Measurements from ENCODE around the gene TRIP6. TPM values are rescaled to one million over a fixed set of nuclear protein-coding genes. Genes with fewer than 3 reads are reported as not detected.

TRIP6 gene
- total RNA-seq, 2 donors from 2014 or later = 107 to 114 TPM

DNA sequence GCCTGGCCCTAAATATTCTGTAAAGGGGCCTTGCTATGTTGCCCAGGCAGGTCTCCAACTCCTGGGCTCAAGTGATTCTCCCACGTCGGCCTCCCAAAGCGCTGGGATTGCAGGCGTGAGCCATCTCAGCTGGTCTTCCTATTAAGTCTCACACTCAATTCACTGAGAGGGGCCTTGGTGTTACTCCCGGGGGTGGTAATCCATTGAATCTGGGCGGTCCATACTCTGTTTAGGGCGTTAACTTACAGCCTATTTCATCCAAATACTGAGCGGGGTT is 7.1 kb downstream of the TRIP6 start:
- peak; percentile 79 for DNase-seq
- Histone ChIP-seq H3K36me3 (ENCODE audit: control insufficient read depth, insufficient read depth, low read length) (peaks cover 67% of the 10 kb centered on the region), H3K4me1 (ENCODE audit: control insufficient read depth, insufficient read depth, low read length) (peaks cover 5% of the 10 kb centered on the region), H3K27me3 (ENCODE audit: control insufficient read depth, insufficient read depth, low read length, poor library complexity, severe bottlenecking) (no peaks in the 10 kb centered on the region), H3K27ac (ENCODE audit: low read depth, low read length) (peak overlapping the region; percentile 91), H3K9me3 (ENCODE audit: control insufficient read depth, low read length) (no peaks in the 10 kb centered on the region), H3K9ac (ENCODE audit: extremely low read depth, low read length, poor library complexity, severe bottlenecking) (peak overlapping the region; percentile 92), H3K4me3 (ENCODE audit: low read length) (peak overlapping the region; percentile 100)
- 73 to 89% methylated on average over 8 of the region's 8 CpGs for WGBS, 2 experiments (ENCODE audit: insufficient coverage in 1 of 2, insufficient read length in 1 of 2)
- Mint-ChIP-seq H3K27ac (peak overlapping the region; percentile 98), H3K4me3 (peak overlapping the region; percentile 99), H3K27me3 (ENCODE audit: insufficient read depth) (no peaks in the 10 kb centered on the region), H3K4me1 (peaks cover 16% of the 10 kb centered on the region), H3K36me3 (ENCODE audit: low read depth) (peaks cover 74% of the 10 kb centered on the region), H3K9me3 (no peaks in the 10 kb centered on the region)
- TF ChIP-seq, protein P1, sequence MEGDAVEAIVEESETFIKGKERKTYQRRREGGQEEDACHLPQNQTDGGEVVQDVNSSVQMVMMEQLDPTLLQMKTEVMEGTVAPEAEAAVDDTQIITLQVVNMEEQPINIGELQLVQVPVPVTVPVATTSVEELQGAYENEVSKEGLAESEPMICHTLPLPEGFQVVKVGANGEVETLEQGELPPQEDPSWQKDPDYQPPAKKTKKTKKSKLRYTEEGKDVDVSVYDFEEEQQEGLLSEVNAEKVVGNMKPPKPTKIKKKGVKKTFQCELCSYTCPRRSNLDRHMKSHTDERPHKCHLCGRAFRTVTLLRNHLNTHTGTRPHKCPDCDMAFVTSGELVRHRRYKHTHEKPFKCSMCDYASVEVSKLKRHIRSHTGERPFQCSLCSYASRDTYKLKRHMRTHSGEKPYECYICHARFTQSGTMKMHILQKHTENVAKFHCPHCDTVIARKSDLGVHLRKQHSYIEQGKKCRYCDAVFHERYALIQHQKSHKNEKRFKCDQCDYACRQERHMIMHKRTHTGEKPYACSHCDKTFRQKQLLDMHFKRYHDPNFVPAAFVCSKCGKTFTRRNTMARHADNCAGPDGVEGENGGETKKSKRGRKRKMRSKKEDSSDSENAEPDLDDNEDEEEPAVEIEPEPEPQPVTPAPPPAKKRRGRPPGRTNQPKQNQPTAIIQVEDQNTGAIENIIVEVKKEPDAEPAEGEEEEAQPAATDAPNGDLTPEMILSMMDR (conservative IDR thresholded peaks at IDR 0.05) = no peak

DNA sequence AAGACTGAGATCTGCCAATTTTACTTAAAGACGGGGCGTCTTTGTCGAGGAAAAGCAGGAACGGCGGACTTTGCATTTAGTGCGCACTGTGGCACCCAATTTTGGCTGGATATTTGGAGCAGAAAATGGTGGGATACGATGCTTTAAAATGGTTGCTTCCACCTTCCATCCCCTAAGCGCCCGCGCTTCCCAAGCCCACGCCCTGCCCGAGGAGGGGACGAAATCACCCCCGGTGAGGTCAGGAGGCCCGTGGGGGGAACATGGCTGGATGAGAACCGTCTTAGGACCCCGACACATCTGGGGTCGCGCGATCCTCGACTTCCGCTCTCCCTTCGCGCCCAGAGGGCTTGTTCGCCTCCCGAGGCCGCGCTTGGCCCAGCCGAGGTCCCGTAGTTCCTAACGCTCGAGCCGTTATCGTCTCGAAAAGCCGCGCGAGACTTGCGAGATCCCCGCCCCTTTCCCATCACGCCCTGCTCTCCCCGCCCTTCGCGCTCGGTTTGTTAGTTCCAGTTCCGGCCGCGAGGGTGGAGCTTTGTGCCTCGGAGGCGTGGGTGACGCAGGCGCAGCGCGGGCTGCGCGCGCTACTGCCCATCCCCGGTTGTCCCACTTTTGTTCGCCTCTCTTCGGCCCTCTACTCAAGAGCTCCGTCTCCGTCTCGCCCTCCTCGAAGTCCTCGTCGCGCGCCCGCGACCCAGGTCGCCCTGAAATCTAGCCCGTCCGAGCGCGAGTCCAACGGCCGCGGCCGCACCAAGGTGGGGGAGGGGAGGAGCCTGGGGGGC is 7.6 kb downstream of the TRIP6 start, which contains the start of gene SRRT:
Gene SRRT (plus strand): TSS at position 527 of the 779 bp plus-strand sequence. CDS start 488 bp downstream, outside the sequence.
- H3K27ac Mint-ChIP-seq = peak within 1 kb of the TSS; percentile 98
- peak within 1 kb of the TSS; percentile 100 for H3K4me3 ChIP-seq (ENCODE audit: low read length)
- no peaks in the 10 kb centered on the region for H3K9me3 ChIP-seq (ENCODE audit: control insufficient read depth, low read length)
- peaks cover 71% of the 10 kb centered on the region for H3K36me3 ChIP-seq (ENCODE audit: control insufficient read depth, insufficient read depth, low read length)
- H3K4me1 ChIP-seq (ENCODE audit: control insufficient read depth, insufficient read depth, low read length) = peaks cover 5% of the 10 kb centered on the region
- DNase-seq = peak; percentile 99
- no peaks in the 10 kb centered on the region for H3K27me3 ChIP-seq (ENCODE audit: control insufficient read depth, insufficient read depth, low read length, poor library complexity, severe bottlenecking)
- peaks cover 18% of the 10 kb centered on the region for H3K4me1 Mint-ChIP-seq
- peak within 1 kb of the TSS; percentile 92 for H3K9ac ChIP-seq (ENCODE audit: extremely low read depth, low read length, poor library complexity, severe bottlenecking)
- TF ChIP-seq, protein P1 (conservative IDR thresholded peaks at IDR 0.05) = peak; percentile 59
- no peaks in the 10 kb centered on the region for H3K9me3 Mint-ChIP-seq
- H3K36me3 Mint-ChIP-seq (ENCODE audit: low read depth) = peaks cover 79% of the 10 kb centered on the region
- peak within 1 kb of the TSS; percentile 99 for H3K4me3 Mint-ChIP-seq
- H3K27ac ChIP-seq (ENCODE audit: low read depth, low read length) = peak within 1 kb of the TSS; percentile 96
- 4 to 15% methylated on average over 23 to 79 of the region's 79 CpGs for whole genome bisulfite sequencing, 2 experiments (ENCODE audit: insufficient coverage in 1 of 2, insufficient read length in 1 of 2)
- no peaks in the 10 kb centered on the region for H3K27me3 Mint-ChIP-seq (ENCODE audit: insufficient read depth)

DNA sequence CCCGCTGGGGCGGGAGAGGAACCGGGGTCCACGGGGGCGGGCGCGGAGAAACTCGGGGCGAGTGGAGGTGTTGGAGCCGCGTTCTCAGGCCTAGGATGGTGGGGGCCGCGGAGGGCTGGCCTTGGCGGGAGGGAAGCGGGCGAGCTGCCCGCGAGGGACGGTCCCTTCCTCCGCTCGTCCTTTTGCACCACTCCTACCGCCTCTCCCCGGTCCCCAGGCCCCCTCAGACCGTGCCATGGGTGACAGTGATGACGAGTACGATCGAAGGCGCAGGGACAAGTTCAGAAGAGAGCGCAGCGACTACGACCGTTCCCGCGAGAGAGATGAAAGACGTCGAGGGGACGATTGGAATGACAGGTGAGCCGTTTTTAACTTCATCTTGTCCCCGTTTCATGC is 8.2 kb downstream of the TRIP6 start:
- Histone ChIP-seq H3K36me3 (ENCODE audit: control insufficient read depth, insufficient read depth, low read length) (peaks cover 70% of the 10 kb centered on the region), H3K4me1 (ENCODE audit: control insufficient read depth, insufficient read depth, low read length) (peaks cover 5% of the 10 kb centered on the region), H3K9me3 (ENCODE audit: control insufficient read depth, low read length) (no peaks in the 10 kb centered on the region), H3K4me3 (ENCODE audit: low read length) (peak overlapping the region; percentile 100), H3K27me3 (ENCODE audit: control insufficient read depth, insufficient read depth, low read length, poor library complexity, severe bottlenecking) (no peaks in the 10 kb centered on the region), H3K9ac (ENCODE audit: extremely low read depth, low read length, poor library complexity, severe bottlenecking) (peak overlapping the region; percentile 92), H3K27ac (ENCODE audit: low read depth, low read length) (peak overlapping the region; percentile 96)
- Mint-ChIP-seq H3K4me3 (peak overlapping the region; percentile 99), H3K9me3 (no peaks in the 10 kb centered on the region), H3K27ac (peak overlapping the region; percentile 98), H3K36me3 (ENCODE audit: low read depth) (peaks cover 79% of the 10 kb centered on the region), H3K27me3 (ENCODE audit: insufficient read depth) (no peaks in the 10 kb centered on the region), H3K4me1 (peaks cover 21% of the 10 kb centered on the region)
- WGBS, 2 experiments (ENCODE audit: insufficient coverage in 1 of 2, insufficient read length in 1 of 2) = 0 to 1% methylated on average over 15 to 39 of the region's 39 CpGs
- TF ChIP-seq, protein P1 (conservative IDR thresholded peaks at IDR 0.05) = no peak
- no peak for DNase-seq

Data from endodermal cell (in vitro differentiated cells).